Keratinocyte (primary cell): ENCODE data around the gene HOXA7.

Experiments used
- EZH2 ChIP-seq: IDR thresholded peaks from one replicate; pipeline ENCODE4 v1.6.1; 2012; ENCODE audit warnings: inconsistent platforms, mild to moderate bottlenecking, low read length, moderate library complexity
- TF ChIP-seq, protein P1 (sequence below), 3 experiments: IDR thresholded peaks in 1 of 3; conservative IDR thresholded peaks in 1 of 3; optimal IDR thresholded peaks in 1 of 3; 2 replicates in 2 of 3; 3 replicates in 1 of 3; pipeline versions ENCODE3 to v1.5.1; 2011; ENCODE audit warnings: low read length in 3 of 3, mild to moderate bottlenecking in 3 of 3, moderate library complexity in 2 of 3, control low read depth in 1 of 3, inconsistent platforms in 1 of 3; ENCODE audit not compliant: insufficient read depth in 2 of 3; ENCODE audit errors: extremely low read depth in 1 of 3

DNA sequence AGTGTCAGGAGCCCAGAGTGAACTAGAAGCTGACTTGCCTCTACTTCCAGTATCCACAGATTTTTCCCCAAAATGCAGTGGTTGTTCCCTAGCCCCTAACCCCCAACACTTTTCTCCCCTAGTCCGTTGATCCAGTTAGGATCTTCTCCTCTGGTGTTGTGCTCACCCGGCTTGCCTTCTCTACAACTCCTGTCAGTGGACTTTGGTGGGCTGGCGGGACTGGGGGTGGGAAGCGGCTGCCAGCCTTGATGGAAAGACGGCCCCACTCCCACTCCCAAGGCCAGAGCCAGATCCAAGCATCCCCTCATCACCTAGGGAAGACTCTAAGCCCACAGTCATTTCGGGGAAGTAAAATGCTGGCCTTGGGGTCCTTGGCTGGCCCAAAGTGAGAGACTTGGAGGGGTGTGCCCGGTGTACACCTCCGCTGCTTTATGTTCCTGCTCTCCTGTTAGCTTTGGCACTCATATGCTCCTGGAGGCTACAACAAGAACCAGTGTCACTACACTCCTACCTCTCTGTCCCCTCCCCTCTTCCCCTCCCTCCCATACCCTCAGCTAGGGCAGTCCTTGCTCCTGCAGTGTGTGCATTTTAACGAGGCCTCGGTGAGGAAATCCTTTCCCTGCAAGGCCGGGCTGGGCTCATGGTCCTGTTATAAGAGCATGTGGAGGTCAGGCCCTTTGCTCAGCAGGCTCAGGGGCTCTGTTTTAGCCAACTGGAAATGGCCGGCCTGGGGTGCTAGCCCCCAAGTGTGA is 18.6 kb upstream of the HOXA7 start:
- TF ChIP-seq, protein P1, sequence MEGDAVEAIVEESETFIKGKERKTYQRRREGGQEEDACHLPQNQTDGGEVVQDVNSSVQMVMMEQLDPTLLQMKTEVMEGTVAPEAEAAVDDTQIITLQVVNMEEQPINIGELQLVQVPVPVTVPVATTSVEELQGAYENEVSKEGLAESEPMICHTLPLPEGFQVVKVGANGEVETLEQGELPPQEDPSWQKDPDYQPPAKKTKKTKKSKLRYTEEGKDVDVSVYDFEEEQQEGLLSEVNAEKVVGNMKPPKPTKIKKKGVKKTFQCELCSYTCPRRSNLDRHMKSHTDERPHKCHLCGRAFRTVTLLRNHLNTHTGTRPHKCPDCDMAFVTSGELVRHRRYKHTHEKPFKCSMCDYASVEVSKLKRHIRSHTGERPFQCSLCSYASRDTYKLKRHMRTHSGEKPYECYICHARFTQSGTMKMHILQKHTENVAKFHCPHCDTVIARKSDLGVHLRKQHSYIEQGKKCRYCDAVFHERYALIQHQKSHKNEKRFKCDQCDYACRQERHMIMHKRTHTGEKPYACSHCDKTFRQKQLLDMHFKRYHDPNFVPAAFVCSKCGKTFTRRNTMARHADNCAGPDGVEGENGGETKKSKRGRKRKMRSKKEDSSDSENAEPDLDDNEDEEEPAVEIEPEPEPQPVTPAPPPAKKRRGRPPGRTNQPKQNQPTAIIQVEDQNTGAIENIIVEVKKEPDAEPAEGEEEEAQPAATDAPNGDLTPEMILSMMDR (optimal IDR thresholded peaks at IDR 0.05 in 1 of 3, IDR thresholded peaks at IDR 0.05 in 1 of 3, conservative IDR thresholded peaks at IDR 0.05 in 1 of 3; ENCODE audit: extremely low read depth in 1 of 3, insufficient read depth in 2 of 3, low read length in 3 of 3): no peak
- TF ChIP-seq EZH2: no peak
